Erythroblast (primary cell): ENCODE results near the gene P2RX4.

ENCODE experiments used
- GATA1 ChIP-seq: IDR thresholded peaks from 2 replicates; pipeline ENCODE4 v1.6.1; 2011; ENCODE audit warnings: low read depth, mild to moderate bottlenecking, control low read depth, low read length, moderate library complexity
- POLR2A ChIP-seq: IDR thresholded peaks from 2 replicates; pipeline ENCODE4 v1.6.1; 2011; ENCODE audit warnings: mild to moderate bottlenecking, low read length

- TF ChIP-seq POLR2A (no peak), GATA1 (no peak)
Observed at GRCh38 chr12:121184425-121184824, 25.5 kb upstream of the P2RX4 start.
